Osteoblast (primary cell): Measurements from ENCODE around the gene NCLN. TPM values are rescaled to one million over a fixed set of nuclear protein-coding genes. Genes with fewer than 3 reads are reported as not detected.

Experiments used
- DNase-seq: peaks from one replicate; pipeline ENCODE4 v3.0.0; 2011; ENCODE audit warnings: low spot score, mixed read lengths; ENCODE audit not compliant: insufficient read length; ENCODE audit errors: missing footprints
- H2AFZ ChIP-seq: 2 replicates; pipeline ENCODE4 v1.6.0; 2011; ENCODE audit warnings: mild to moderate bottlenecking, low read length
- H3K27ac ChIP-seq: 2 replicates; pipeline ENCODE4 v1.5.1; 2011; ENCODE audit warnings: mild to moderate bottlenecking, low read depth, low read length, moderate library complexity
- H3K27me3 ChIP-seq: 2 replicates; pipeline ENCODE4 v1.6.0; 2012; ENCODE audit warnings: mild to moderate bottlenecking, control low read depth, inconsistent platforms, low read length, moderate library complexity; ENCODE audit not compliant: insufficient read depth
- H3K36me3 ChIP-seq: 2 replicates; pipeline ENCODE4 v1.5.1; 2011; ENCODE audit warnings: mild to moderate bottlenecking, low read length, control low read depth, moderate library complexity; ENCODE audit not compliant: insufficient read depth
- H3K4me1 ChIP-seq: 2 replicates; pipeline ENCODE4 v1.5.1; 2011; ENCODE audit warnings: mild to moderate bottlenecking, low read length, control low read depth, moderate library complexity; ENCODE audit not compliant: insufficient read depth
- H3K4me2 ChIP-seq: 2 replicates; pipeline ENCODE4 v1.6.0; 2011; ENCODE audit warnings: mild to moderate bottlenecking, low read length; ENCODE audit not compliant: insufficient read depth
- H3K4me3 ChIP-seq: fragments of 200-600 bp; sonication (generic); 3 replicates; pipeline ENCODE4 v1.5.1; 2012; ENCODE audit warnings: mild to moderate bottlenecking, low read length, inconsistent platforms; ENCODE audit not compliant: insufficient read depth
- H3K79me2 ChIP-seq: 2 replicates; pipeline ENCODE4 v1.6.0; 2012; ENCODE audit warnings: mild to moderate bottlenecking, low read length, control low read depth, inconsistent platforms; ENCODE audit not compliant: insufficient read depth
- H3K9me3 ChIP-seq: 2 replicates; pipeline ENCODE4 v1.5.1; 2011; ENCODE audit warnings: low read depth, low read length, control low read depth
- H4K20me1 ChIP-seq: 2 replicates; pipeline ENCODE4 v1.6.0; 2012; ENCODE audit warnings: mild to moderate bottlenecking, low read length, control low read depth; ENCODE audit not compliant: insufficient read depth
- total RNA-seq: library from RNA; depleted of rRNA; stranded (reverse); fragments of >200 nt; gene quantifications from 2 replicates; pipeline ENCODE4 v1.2.3, GENCODE V29; 2012
- TF ChIP-seq, protein P1 (sequence below): IDR thresholded peaks from 2 replicates; pipeline ENCODE4 v1.5.1; 2011; ENCODE audit warnings: mild to moderate bottlenecking, low read depth, low read length, moderate library complexity; ENCODE audit errors: extremely low read depth

NCLN gene
- total RNA-seq, 1 donor: 39.4 TPM

DNA sequence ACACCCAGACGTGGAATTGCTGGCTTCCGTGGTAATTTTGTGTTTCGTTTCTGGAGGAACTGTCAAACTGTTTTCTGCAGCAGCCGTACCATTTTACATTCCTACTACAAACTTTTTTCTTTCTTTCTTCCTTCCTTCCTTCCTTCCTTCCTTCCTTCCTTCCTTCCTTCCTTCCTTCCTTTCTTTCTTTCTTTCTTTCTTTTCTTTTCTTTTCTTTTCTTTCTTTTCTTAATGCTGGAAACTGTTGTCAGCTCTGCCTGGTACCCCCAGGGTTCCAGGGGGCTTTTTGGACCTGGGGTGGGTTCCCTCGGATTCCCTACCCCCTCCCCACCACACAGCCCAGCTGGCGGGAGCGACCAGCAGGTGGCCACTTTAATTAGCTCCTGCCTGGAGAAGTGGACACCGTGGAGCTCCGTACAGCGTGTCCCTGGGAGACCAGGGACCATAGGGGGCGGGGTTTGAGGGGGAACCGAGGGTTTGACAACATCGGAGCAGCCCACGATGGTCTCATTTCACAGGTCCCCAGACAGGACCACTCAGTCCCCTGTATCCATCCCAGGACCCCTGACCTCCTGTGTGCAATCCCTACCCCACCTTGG lies 63.1 kb downstream of the NCLN start:
- Histone ChIP-seq H3K36me3 (no peaks in the 10 kb centered on the region), H3K27ac (no peak overlapping the region), H3K27me3 (no peaks in the 10 kb centered on the region), H3K4me2 (no peak overlapping the region), H2AFZ (no peak overlapping the region), H3K4me3 (no peak overlapping the region), H4K20me1 (no peaks in the 10 kb centered on the region), H3K4me1 (no peaks in the 10 kb centered on the region), H3K9me3 (peaks cover 2% of the 10 kb centered on the region), H3K79me2 (no peaks in the 10 kb centered on the region)
- no peak for DNase-seq
- TF ChIP-seq, protein P1, sequence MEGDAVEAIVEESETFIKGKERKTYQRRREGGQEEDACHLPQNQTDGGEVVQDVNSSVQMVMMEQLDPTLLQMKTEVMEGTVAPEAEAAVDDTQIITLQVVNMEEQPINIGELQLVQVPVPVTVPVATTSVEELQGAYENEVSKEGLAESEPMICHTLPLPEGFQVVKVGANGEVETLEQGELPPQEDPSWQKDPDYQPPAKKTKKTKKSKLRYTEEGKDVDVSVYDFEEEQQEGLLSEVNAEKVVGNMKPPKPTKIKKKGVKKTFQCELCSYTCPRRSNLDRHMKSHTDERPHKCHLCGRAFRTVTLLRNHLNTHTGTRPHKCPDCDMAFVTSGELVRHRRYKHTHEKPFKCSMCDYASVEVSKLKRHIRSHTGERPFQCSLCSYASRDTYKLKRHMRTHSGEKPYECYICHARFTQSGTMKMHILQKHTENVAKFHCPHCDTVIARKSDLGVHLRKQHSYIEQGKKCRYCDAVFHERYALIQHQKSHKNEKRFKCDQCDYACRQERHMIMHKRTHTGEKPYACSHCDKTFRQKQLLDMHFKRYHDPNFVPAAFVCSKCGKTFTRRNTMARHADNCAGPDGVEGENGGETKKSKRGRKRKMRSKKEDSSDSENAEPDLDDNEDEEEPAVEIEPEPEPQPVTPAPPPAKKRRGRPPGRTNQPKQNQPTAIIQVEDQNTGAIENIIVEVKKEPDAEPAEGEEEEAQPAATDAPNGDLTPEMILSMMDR: no peak

DNA sequence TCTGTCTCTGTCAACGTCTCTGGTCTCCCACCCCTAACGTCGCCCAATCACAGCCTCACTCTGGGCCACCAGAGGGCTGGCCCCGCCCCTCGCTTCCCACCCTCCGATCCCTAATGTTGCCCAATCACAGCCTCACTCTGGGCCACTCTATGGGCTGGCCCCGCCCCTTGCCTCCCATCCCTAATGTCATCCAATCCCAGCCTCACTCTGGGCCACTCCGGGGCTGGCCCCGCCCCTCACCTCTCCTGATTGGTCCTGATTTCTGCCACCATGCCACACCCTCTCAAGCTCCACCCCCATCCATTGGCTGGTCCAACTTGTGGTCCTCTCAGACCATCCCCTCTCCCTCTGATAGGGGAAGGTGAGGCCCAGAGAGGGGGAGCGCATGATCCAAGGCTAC lies 63.7 kb downstream of the NCLN start:
- no peak overlapping the region for H3K4me3 ChIP-seq
- H3K79me2 ChIP-seq: no peaks in the 10 kb centered on the region
- no peak overlapping the region for H2AFZ ChIP-seq
- no peaks in the 10 kb centered on the region for H3K27me3 ChIP-seq
- TF ChIP-seq, protein P1: no peak
- H3K36me3 ChIP-seq: no peaks in the 10 kb centered on the region
- H3K4me2 ChIP-seq: no peak overlapping the region
- H4K20me1 ChIP-seq: no peaks in the 10 kb centered on the region
- peaks cover 2% of the 10 kb centered on the region for H3K9me3 ChIP-seq
- no peaks in the 10 kb centered on the region for H3K4me1 ChIP-seq
- no peak overlapping the region for H3K27ac ChIP-seq
- DNase-seq: peak; percentile 54

DNA sequence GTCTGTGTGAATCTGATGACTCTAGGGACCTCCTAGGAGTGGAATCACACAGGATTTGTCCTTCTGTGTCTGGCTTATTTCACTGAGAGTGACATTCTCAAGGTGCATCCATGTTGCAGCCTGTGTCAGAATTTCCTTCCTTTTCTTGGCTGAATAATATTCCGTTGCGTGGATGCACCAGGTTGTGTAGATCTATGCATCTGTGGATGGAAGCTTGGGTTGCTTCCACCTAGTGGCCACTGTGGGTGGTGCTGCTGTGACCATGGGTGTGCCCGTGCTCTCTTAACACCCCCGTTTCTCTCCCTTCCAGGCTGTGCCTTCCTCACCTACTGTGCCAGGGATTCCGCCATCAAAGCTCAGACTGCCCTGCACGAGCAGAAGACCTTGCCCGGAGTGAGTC lies 64.9 kb downstream of the NCLN start:
- H2AFZ ChIP-seq: no peak overlapping the region
- DNase-seq: peak; percentile 69
- no peaks in the 10 kb centered on the region for H4K20me1 ChIP-seq
- no peaks in the 10 kb centered on the region for H3K36me3 ChIP-seq
- peaks cover 2% of the 10 kb centered on the region for H3K9me3 ChIP-seq
- H3K27ac ChIP-seq: no peak overlapping the region
- H3K4me3 ChIP-seq: no peak overlapping the region
- no peaks in the 10 kb centered on the region for H3K4me1 ChIP-seq
- H3K79me2 ChIP-seq: no peaks in the 10 kb centered on the region
- TF ChIP-seq, protein P1: peak; percentile 40
- H3K4me2 ChIP-seq: no peak overlapping the region
- no peaks in the 10 kb centered on the region for H3K27me3 ChIP-seq

DNA sequence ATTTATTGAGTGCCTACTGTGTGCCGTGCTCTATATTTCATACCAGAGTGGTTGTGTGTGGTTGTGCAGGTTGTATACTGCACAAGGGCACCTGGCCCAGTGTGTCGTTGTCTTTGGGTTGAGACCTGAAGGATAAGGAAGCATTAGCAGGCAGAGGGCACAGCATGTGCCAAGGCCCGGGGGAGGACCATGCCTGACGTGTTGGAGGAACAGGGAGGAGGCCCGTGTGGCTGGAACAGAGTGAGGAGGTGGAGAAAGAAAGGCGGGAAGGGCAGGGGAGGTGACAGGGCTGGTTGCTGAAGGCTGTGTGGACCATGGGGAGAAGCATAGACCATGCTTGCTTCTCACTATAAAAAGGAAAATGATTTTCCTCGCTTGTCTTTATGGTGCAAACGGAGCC lies 65.5 kb downstream of the NCLN start:
- no peaks in the 10 kb centered on the region for H4K20me1 ChIP-seq
- no peaks in the 10 kb centered on the region for H3K27me3 ChIP-seq
- no peak overlapping the region for H2AFZ ChIP-seq
- TF ChIP-seq, protein P1: no peak
- H3K79me2 ChIP-seq: no peaks in the 10 kb centered on the region
- peaks cover 2% of the 10 kb centered on the region for H3K9me3 ChIP-seq
- no peak overlapping the region for H3K27ac ChIP-seq
- H3K36me3 ChIP-seq: no peaks in the 10 kb centered on the region
- H3K4me3 ChIP-seq: no peak overlapping the region
- H3K4me1 ChIP-seq: no peaks in the 10 kb centered on the region
- H3K4me2 ChIP-seq: no peak overlapping the region
- DNase-seq: no peak
